ENCODE data around the gene ITPR2. TPM values are rescaled to one million over a fixed set of nuclear protein-coding genes. Genes with fewer than 3 reads are reported as not detected.

The ITPR2 gene
- polyA plus RNA-seq, 1 of the 3 experiments (the other 2 are of a cell fraction): 2.3 TPM

DNA sequence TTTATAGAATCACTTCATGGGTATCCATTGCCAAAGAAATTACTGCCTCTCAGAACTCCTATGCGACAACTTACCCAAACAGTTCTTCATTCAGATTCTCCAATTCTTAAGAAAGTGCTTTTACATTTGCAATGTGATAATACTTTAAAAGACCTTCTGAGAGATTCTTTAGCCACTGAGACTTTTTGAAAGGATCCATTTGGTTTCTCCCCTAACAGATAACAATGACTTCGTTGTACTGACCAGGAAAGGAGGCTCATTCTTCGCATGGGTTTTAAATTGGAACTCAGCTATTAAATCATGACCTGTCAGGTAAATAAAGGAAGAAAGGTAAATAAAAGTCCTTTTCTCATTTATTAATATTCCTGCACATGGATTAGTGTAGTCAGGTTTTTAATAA lies 14.8 kb downstream of the ITPR2 start:
- DNase-seq: no peak
- no peak overlapping the region for H3K9ac ChIP-seq
- H3K4me1 ChIP-seq (ENCODE audit: control insufficient read depth in 1 of 2, insufficient read depth in 2 of 2, low read depth in 1 of 2, low read length in 1 of 2): peaks cover 0 to 4% of the 10 kb centered on the region in 2 experiments; a peak in 3 of 4 replicates
- peaks cover 3% of the 10 kb centered on the region for H3F3A ChIP-seq (replicated peaks; ENCODE audit: insufficient read depth)
- peaks cover 22% of the 10 kb centered on the region; the same call in 1 of the 2 replicates for H3K79me2 ChIP-seq (ENCODE audit: insufficient read depth)
- POLR2A ChIA-PET: no interaction called here
- 92% methylated on average over 3 of the region's 3 CpGs for WGBS (ENCODE audit: low lambda C conversion rate)
- peaks cover 0 to 3% of the 10 kb centered on the region in 2 experiments for H3K36me3 ChIP-seq (replicated peaks in 1 of 2; ENCODE audit: control insufficient read depth in 1 of 2, insufficient read depth in 2 of 2, low read length in 1 of 2)
- H2AFZ ChIP-seq (ENCODE audit: low read depth): no peak overlapping the region
- no peaks in the 10 kb centered on the region for H3K9me3 ChIP-seq
- H3K9me2 ChIP-seq: no peaks in the 10 kb centered on the region
- H3K4me3 ChIP-seq (ENCODE audit: low read depth in 2 of 2, low read length in 1 of 2): no peak overlapping the region
- H3K27me3 ChIP-seq (ENCODE audit: insufficient read depth): no peaks in the 10 kb centered on the region
- no peaks in the 10 kb centered on the region for H4K20me1 ChIP-seq (ENCODE audit: insufficient read depth)
- CTCF ChIA-PET: no interaction called here
- H3K4me2 ChIP-seq: no peak overlapping the region
- no peak overlapping the region for H3K27ac ChIP-seq (ENCODE audit: low read depth in 2 of 2, low read length in 1 of 2)
- TF ChIP-seq NFIC (IDR thresholded peaks at IDR 0.05; ENCODE audit: borderline replicate concordance) (no peak), NRF1 (IDR thresholded peaks at IDR 0.05; ENCODE audit: low read depth, low read length) (no peak), EP300 (IDR thresholded peaks at IDR 0.05; ENCODE audit: borderline replicate concordance in 1 of 2, low read depth in 1 of 2, low read length in 1 of 2) (no peak), CHD2 (IDR thresholded peaks at IDR 0.05; ENCODE audit: low read length, partially characterized antibody) (no peak), GABPA (IDR thresholded peaks at IDR 0.05; ENCODE audit: low read depth) (no peak), SMC3 (IDR thresholded peaks at IDR 0.05; ENCODE audit: low read depth, low read length) (no peak), GATA2 (CRISPR knock-in tag; IDR thresholded peaks at IDR 0.05) (no peak), MEF2A (IDR thresholded peaks at IDR 0.05; ENCODE audit: borderline replicate concordance, low read depth) (no peak), FOSL2 (IDR thresholded peaks at IDR 0.05; ENCODE audit: borderline replicate concordance, low read depth) (no peak), USF2 (IDR thresholded peaks at IDR 0.05; ENCODE audit: borderline replicate concordance, low read depth, low read length) (no peak), TAF1 (IDR thresholded peaks at IDR 0.05; ENCODE audit: borderline replicate concordance, low read depth, low read length) (no peak), RCOR1 (IDR thresholded peaks at IDR 0.05; ENCODE audit: low read length) (no peak), EZH2phosphoT487 (IDR thresholded peaks at IDR 0.05; ENCODE audit: borderline replicate concordance, low read depth) (no peak), SIN3A (IDR thresholded peaks at IDR 0.05; ENCODE audit: borderline replicate concordance, low read depth, low read length) (no peak), POLR2AphosphoS5 (IDR thresholded peaks at IDR 0.05; ENCODE audit: low read depth, low read length) (no peak), RFX5 (IDR thresholded peaks at IDR 0.05; ENCODE audit: low read length) (no peak)
- TF ChIP-seq, protein P1, sequence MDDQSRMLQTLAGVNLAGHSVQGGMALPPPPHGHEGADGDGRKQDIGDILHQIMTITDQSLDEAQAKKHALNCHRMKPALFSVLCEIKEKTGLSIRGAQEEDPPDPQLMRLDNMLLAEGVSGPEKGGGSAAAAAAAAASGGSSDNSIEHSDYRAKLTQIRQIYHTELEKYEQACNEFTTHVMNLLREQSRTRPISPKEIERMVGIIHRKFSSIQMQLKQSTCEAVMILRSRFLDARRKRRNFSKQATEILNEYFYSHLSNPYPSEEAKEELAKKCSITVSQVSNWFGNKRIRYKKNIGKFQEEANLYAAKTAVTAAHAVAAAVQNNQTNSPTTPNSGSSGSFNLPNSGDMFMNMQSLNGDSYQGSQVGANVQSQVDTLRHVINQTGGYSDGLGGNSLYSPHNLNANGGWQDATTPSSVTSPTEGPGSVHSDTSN (IDR thresholded peaks at IDR 0.05): no peak

DNA sequence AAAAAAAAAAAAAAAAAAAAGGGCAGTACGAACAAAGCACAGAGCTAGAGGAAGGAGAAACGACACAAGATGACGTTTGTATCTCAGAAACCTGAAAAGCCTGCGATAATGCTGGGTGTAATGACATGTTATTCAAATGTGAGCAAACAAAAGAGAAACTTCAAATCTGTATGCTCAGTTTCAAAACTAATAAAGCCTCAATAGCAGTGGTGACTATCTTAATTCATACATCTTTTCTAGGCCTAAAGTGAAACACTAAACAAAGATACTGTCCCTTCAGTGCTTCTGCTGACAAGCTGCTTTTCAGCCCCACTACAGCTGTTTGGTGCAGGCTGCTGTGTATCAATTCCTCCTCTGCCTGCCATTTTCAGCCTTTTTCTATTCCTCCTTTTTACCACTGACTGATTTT lies 15.8 kb downstream of the ITPR2 start:
- Histone ChIP-seq H3K27me3 (ENCODE audit: insufficient read depth) (no peaks in the 10 kb centered on the region), H3K9me2 (no peaks in the 10 kb centered on the region), H2AFZ (ENCODE audit: low read depth) (no peak overlapping the region), H3K4me2 (no peak overlapping the region), H3K9me3 (no peaks in the 10 kb centered on the region), H3K4me3 (ENCODE audit: low read depth in 2 of 2, low read length in 1 of 2) (no peak overlapping the region), H3K79me2 (ENCODE audit: insufficient read depth) (peaks cover 22% of the 10 kb centered on the region; the same call in 1 of the 2 replicates), H3K4me1 (ENCODE audit: control insufficient read depth in 1 of 2, insufficient read depth in 2 of 2, low read depth in 1 of 2, low read length in 1 of 2) (peaks cover 0 to 4% of the 10 kb centered on the region in 2 experiments; a peak in 3 of 4 replicates), H4K20me1 (ENCODE audit: insufficient read depth) (no peaks in the 10 kb centered on the region), H3K36me3 (replicated peaks in 1 of 2; ENCODE audit: control insufficient read depth in 1 of 2, insufficient read depth in 2 of 2, low read length in 1 of 2) (peaks cover 0 to 3% of the 10 kb centered on the region in 2 experiments), H3F3A (replicated peaks; ENCODE audit: insufficient read depth) (peaks cover 3% of the 10 kb centered on the region), H3K27ac (ENCODE audit: low read depth in 2 of 2, low read length in 1 of 2) (no peak overlapping the region; a peak in 1 of 4 replicates), H3K9ac (no peak overlapping the region)
- no peak for DNase-seq
- CTCF ChIA-PET: no interaction called here
- POLR2A ChIA-PET: no interaction called here
- WGBS (ENCODE audit: low lambda C conversion rate): 97% methylated on average over 4 of the region's 4 CpGs
- TF ChIP-seq YY1 (IDR thresholded peaks at IDR 0.05; ENCODE audit: low read depth) (no peak), TAF1 (IDR thresholded peaks at IDR 0.05; ENCODE audit: borderline replicate concordance, low read depth, low read length) (no peak), RAD21 (IDR thresholded peaks at IDR 0.05; ENCODE audit: low read length) (no peak)
- TF ChIP-seq, protein P2, sequence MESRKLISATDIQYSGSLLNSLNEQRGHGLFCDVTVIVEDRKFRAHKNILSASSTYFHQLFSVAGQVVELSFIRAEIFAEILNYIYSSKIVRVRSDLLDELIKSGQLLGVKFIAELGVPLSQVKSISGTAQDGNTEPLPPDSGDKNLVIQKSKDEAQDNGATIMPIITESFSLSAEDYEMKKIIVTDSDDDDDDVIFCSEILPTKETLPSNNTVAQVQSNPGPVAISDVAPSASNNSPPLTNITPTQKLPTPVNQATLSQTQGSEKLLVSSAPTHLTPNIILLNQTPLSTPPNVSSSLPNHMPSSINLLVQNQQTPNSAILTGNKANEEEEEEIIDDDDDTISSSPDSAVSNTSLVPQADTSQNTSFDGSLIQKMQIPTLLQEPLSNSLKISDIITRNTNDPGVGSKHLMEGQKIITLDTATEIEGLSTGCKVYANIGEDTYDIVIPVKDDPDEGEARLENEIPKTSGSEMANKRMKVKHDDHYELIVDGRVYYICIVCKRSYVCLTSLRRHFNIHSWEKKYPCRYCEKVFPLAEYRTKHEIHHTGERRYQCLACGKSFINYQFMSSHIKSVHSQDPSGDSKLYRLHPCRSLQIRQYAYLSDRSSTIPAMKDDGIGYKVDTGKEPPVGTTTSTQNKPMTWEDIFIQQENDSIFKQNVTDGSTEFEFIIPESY (IDR thresholded peaks at IDR 0.05; ENCODE audit: borderline replicate concordance, low read depth): no peak
